Liver (tissue), 9 donors: ENCODE measurements around the gene PRDM8. TPM values are rescaled to one million over a fixed set of nuclear protein-coding genes. Genes with fewer than 3 reads are reported as not detected.

ENCODE experiments used
- DNase-seq: peaks from one replicate; pipeline ENCODE4 v3.0.0-alpha.2; 2017; ENCODE audit warnings: low spot score
- H3K27ac ChIP-seq, 2 donors: one replicate each; pipeline ENCODE4 v1.7.0; 2013; ENCODE audit warnings: inconsistent platforms in 2 of 2, low read length in 2 of 2, control low read depth in 1 of 2, low read depth in 1 of 2, mild to moderate bottlenecking in 1 of 2
- H3K27me3 ChIP-seq, 4 donors: one replicate each; pipeline versions ENCODE4 v1.6.1 to v1.7.0; 2013; ENCODE audit warnings: low read length in 3 of 4, inconsistent platforms in 1 of 4, mild to moderate bottlenecking in 1 of 4, moderate library complexity in 1 of 4; ENCODE audit not compliant: control insufficient read depth in 4 of 4, insufficient read depth in 4 of 4
- H3K36me3 ChIP-seq, 4 donors: one replicate each; pipeline versions ENCODE4 v1.6.1 to v1.7.0; 2013; ENCODE audit warnings: low read length in 3 of 4, mild to moderate bottlenecking in 3 of 4, low read depth in 1 of 4, moderate library complexity in 1 of 4; ENCODE audit not compliant: control insufficient read depth in 4 of 4, insufficient read depth in 3 of 4
- H3K4me1 ChIP-seq, 4 donors: one replicate each; pipeline versions ENCODE4 v1.6.1 to v1.7.0; 2013; ENCODE audit warnings: low read length in 3 of 4, mild to moderate bottlenecking in 3 of 4, moderate library complexity in 1 of 4; ENCODE audit not compliant: control insufficient read depth in 4 of 4, insufficient read depth in 4 of 4
- H3K4me3 ChIP-seq, 3 donors: one replicate each; pipeline versions ENCODE4 v1.6.1 to v1.7.0; 2013; ENCODE audit warnings: low read length in 3 of 3, control low read depth in 1 of 3, low read depth in 1 of 3, mild to moderate bottlenecking in 1 of 3
- H3K9ac ChIP-seq, 2 donors: one replicate each; pipeline ENCODE4 v1.7.0; 2013; ENCODE audit warnings: low read length in 2 of 2, mild to moderate bottlenecking in 2 of 2, moderate library complexity in 2 of 2, control low read depth in 1 of 2, low read depth in 1 of 2
- H3K9me3 ChIP-seq, 4 donors: one replicate each; pipeline versions ENCODE4 v1.6.1 to v1.7.0; 2013; ENCODE audit warnings: low read length in 3 of 4; ENCODE audit not compliant: control insufficient read depth in 4 of 4
- EGR1 ChIP-seq, 2 donors: IDR thresholded peaks; 2 replicates each; pipeline ENCODE4 v1.6.1; 2016 to 2018; ENCODE audit warnings: antibody characterized with exemption in 2 of 2, low read depth in 2 of 2
- FOXA1 ChIP-seq: IDR thresholded peaks from 2 replicates; pipeline ENCODE4 v1.6.1; 2016; ENCODE audit warnings: antibody characterized with exemption
- GABPA ChIP-seq, 2 donors: IDR thresholded peaks in 1 of 2; conservative IDR thresholded peaks in 1 of 2; 2 replicates each; pipeline ENCODE4 v1.6.1; 2016; ENCODE audit warnings: antibody characterized with exemption in 2 of 2, mild to moderate bottlenecking in 1 of 2, moderate library complexity in 1 of 2
- HNF4A ChIP-seq, 2 donors: conservative IDR thresholded peaks; 2 replicates each; pipeline ENCODE4 v1.6.1; 2016; ENCODE audit warnings: antibody characterized with exemption in 2 of 2, mild to moderate bottlenecking in 2 of 2
- HNF4G ChIP-seq: IDR thresholded peaks from 2 replicates; pipeline ENCODE4 v1.6.1; 2016; ENCODE audit warnings: antibody characterized with exemption
- JUND ChIP-seq, 2 donors: IDR thresholded peaks; 2 replicates each; pipeline ENCODE4 v1.6.1; 2016; ENCODE audit warnings: antibody characterized with exemption in 2 of 2
- NR2F2 ChIP-seq: IDR thresholded peaks from 2 replicates; pipeline ENCODE4 v1.6.1; 2016; ENCODE audit warnings: antibody characterized with exemption
- RAD21 ChIP-seq, 2 donors: IDR thresholded peaks; 2 replicates each; pipeline ENCODE4 v1.6.1; 2016; ENCODE audit warnings: antibody characterized with exemption in 2 of 2, mild to moderate bottlenecking in 2 of 2
- RXRA ChIP-seq, 2 donors: IDR thresholded peaks; 2 replicates each; pipeline ENCODE4 v1.6.1; 2017 to 2018; ENCODE audit warnings: antibody characterized with exemption in 2 of 2, mild to moderate bottlenecking in 1 of 2
- TAF1 ChIP-seq: conservative IDR thresholded peaks from 2 replicates; pipeline ENCODE4 v1.6.1; 2016; ENCODE audit warnings: antibody characterized with exemption, mild to moderate bottlenecking
- WGBS: extraction: QIAGEN DNeasy Blood & Tissue Kit; methylation state at CpG from one replicate; pipeline ENCODE4 v1.1.7; 2013; 5-methylcytosine and 5-hydroxymethylcytosine counted together
- polyA plus RNA-seq, 2 donors: library from polyadenylated mRNA; stranded (reverse) in 1 of 2; unstranded in 1 of 2; fragments of 200-250 nt in 1 of 2; fragments of >200 nt in 1 of 2; fragmentation: Nextera tagmentation in 1 of 2; extraction: Ambion mirVana in 1 of 2; gene quantifications; one replicate each; pipeline versions ENCODE4 v1.2.1 to v1.2.3, GENCODE V29; 2013 to 2015
- total RNA-seq, 2 donors: library from RNA; depleted of rRNA; stranded (reverse); fragments of >200 nt; gene quantifications; one replicate each; pipeline ENCODE4 v1.2.3, GENCODE V29; 2014
- TF ChIP-seq, protein P1 (sequence below): IDR thresholded peaks from 2 replicates; pipeline ENCODE4 v1.6.1; 2016; ENCODE audit warnings: antibody characterized with exemption
- TF ChIP-seq, protein P2 (sequence below): IDR thresholded peaks from 2 replicates; pipeline ENCODE4 v1.6.1; 2016; ENCODE audit warnings: antibody characterized with exemption
- TF ChIP-seq, protein P3 (sequence below): IDR thresholded peaks from 2 replicates; pipeline ENCODE4 v1.6.1; 2016; ENCODE audit warnings: antibody characterized with exemption, mild to moderate bottlenecking
- TF ChIP-seq, protein P4 (sequence below): IDR thresholded peaks from 2 replicates; pipeline ENCODE4 v1.6.1; 2016; ENCODE audit warnings: antibody characterized with exemption
- donor health status: healthy.
- donor health status: healthy.
- donor health status: healthy.
- donor health status: healthy.
- donor health status: healthy.

PRDM8 gene
- total and polyA plus RNA-seq, 4 donors: 0.05 to 0.14 (median 0.08) TPM; not detected in 1

DNA sequence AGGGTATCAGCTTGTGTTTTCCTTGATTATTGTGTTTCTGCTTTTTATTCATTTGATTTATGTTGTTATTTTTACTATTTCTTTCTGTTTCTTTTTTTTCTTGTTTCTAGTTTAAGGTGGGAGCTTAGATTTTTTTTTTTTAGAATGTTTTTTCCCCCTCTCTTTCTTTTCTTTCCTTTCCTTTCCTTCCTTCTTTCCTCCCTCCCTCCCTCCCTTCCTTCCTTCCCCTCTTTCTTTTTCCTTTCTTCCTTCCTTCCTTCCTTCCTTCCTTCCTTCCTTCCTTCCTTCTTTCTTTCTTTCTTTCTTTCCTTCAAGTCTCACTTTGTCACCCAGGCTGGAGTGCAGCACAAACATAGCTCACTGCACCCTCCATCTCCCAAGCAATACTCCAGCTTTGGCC, 31.4 kb upstream of the PRDM8 start:
- H3K36me3 ChIP-seq: no peaks in the 10 kb centered on the region
- H3K9me3 ChIP-seq: no peaks in the 10 kb centered on the region
- no peak overlapping the region for H3K27ac ChIP-seq
- no peak overlapping the region for H3K9ac ChIP-seq
- H3K4me3 ChIP-seq: no peak overlapping the region
- H3K27me3 ChIP-seq: peaks cover 0 to 4% (median 0%) of the 10 kb centered on the region in 4 donors
- no peaks in the 10 kb centered on the region for H3K4me1 ChIP-seq
- DNase-seq: no peak
- no peak for TF ChIP-seq HNF4G
- TF ChIP-seq JUND (IDR thresholded peaks at IDR 0.05): no peak
- no peak for TF ChIP-seq FOXA1
- TF ChIP-seq TAF1: no peak
- no peak for TF ChIP-seq NR2F2
- TF ChIP-seq GABPA (IDR thresholded peaks at IDR 0.05 in 1 of 2, conservative IDR thresholded peaks at IDR 0.05 in 1 of 2): no peak
- TF ChIP-seq HNF4A (conservative IDR thresholded peaks at IDR 0.05): no peak
- TF ChIP-seq RAD21 (IDR thresholded peaks at IDR 0.05): no peak
- no peak for TF ChIP-seq RXRA (IDR thresholded peaks at IDR 0.05)
- TF ChIP-seq, protein P1, sequence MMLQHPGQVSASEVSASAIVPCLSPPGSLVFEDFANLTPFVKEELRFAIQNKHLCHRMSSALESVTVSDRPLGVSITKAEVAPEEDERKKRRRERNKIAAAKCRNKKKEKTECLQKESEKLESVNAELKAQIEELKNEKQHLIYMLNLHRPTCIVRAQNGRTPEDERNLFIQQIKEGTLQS: no peak
- TF ChIP-seq, protein P2, sequence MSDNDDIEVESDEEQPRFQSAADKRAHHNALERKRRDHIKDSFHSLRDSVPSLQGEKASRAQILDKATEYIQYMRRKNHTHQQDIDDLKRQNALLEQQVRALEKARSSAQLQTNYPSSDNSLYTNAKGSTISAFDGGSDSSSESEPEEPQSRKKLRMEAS: no peak
- no peak for TF ChIP-seq EGR1 (IDR thresholded peaks at IDR 0.05; ENCODE audit: low read depth in 2 of 2)
- TF ChIP-seq, protein P3, sequence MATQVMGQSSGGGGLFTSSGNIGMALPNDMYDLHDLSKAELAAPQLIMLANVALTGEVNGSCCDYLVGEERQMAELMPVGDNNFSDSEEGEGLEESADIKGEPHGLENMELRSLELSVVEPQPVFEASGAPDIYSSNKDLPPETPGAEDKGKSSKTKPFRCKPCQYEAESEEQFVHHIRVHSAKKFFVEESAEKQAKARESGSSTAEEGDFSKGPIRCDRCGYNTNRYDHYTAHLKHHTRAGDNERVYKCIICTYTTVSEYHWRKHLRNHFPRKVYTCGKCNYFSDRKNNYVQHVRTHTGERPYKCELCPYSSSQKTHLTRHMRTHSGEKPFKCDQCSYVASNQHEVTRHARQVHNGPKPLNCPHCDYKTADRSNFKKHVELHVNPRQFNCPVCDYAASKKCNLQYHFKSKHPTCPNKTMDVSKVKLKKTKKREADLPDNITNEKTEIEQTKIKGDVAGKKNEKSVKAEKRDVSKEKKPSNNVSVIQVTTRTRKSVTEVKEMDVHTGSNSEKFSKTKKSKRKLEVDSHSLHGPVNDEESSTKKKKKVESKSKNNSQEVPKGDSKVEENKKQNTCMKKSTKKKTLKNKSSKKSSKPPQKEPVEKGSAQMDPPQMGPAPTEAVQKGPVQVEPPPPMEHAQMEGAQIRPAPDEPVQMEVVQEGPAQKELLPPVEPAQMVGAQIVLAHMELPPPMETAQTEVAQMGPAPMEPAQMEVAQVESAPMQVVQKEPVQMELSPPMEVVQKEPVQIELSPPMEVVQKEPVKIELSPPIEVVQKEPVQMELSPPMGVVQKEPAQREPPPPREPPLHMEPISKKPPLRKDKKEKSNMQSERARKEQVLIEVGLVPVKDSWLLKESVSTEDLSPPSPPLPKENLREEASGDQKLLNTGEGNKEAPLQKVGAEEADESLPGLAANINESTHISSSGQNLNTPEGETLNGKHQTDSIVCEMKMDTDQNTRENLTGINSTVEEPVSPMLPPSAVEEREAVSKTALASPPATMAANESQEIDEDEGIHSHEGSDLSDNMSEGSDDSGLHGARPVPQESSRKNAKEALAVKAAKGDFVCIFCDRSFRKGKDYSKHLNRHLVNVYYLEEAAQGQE: no peak

DNA sequence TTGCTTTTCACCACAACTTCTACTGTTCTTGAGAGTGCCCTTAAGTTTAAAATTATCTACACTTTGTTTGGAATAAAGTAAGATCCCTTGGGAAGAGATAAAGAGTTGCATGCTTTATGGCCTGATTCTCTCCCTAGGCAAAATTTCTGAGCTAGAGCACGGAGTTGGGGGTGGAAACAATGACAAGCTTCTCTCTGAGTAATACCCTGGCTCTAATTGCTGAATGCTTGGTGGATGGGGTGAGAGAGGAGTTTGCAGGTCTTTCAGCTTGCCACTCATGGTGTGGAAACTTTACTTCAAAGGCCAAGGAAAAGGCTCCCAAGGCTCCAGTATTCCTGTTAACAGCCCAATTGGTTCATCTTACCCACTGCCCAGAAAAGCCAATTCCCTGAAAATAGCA, 26.1 kb upstream of the PRDM8 start:
- Histone ChIP-seq H3K27me3 (peaks cover 0 to 4% (median 0%) of the 10 kb centered on the region in 4 donors), H3K9ac (no peak overlapping the region), H3K4me3 (no peak overlapping the region), H3K4me1 (no peaks in the 10 kb centered on the region), H3K27ac (no peak overlapping the region), H3K9me3 (peaks cover 0 to 2% (median 0%) of the 10 kb centered on the region in 4 donors), H3K36me3 (no peaks in the 10 kb centered on the region)
- 73% methylated on average over 1 of the region's 1 CpG for WGBS
- DNase-seq: no peak
- TF ChIP-seq HNF4A (conservative IDR thresholded peaks at IDR 0.05): no peak
- no peak for TF ChIP-seq EGR1 (IDR thresholded peaks at IDR 0.05; ENCODE audit: low read depth in 2 of 2)
- TF ChIP-seq RXRA (IDR thresholded peaks at IDR 0.05): no peak
- TF ChIP-seq, protein P4, sequence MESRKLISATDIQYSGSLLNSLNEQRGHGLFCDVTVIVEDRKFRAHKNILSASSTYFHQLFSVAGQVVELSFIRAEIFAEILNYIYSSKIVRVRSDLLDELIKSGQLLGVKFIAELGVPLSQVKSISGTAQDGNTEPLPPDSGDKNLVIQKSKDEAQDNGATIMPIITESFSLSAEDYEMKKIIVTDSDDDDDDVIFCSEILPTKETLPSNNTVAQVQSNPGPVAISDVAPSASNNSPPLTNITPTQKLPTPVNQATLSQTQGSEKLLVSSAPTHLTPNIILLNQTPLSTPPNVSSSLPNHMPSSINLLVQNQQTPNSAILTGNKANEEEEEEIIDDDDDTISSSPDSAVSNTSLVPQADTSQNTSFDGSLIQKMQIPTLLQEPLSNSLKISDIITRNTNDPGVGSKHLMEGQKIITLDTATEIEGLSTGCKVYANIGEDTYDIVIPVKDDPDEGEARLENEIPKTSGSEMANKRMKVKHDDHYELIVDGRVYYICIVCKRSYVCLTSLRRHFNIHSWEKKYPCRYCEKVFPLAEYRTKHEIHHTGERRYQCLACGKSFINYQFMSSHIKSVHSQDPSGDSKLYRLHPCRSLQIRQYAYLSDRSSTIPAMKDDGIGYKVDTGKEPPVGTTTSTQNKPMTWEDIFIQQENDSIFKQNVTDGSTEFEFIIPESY: no peak
- TF ChIP-seq, protein P2: no peak
